ENCODE data around the gene SLC17A9. TPM values are rescaled to one million over a fixed set of nuclear protein-coding genes. Genes with fewer than 3 reads are reported as not detected.

Gene SLC17A9
- total RNA-seq, 1 donor from 2014 or later = 12.0 TPM

DNA sequence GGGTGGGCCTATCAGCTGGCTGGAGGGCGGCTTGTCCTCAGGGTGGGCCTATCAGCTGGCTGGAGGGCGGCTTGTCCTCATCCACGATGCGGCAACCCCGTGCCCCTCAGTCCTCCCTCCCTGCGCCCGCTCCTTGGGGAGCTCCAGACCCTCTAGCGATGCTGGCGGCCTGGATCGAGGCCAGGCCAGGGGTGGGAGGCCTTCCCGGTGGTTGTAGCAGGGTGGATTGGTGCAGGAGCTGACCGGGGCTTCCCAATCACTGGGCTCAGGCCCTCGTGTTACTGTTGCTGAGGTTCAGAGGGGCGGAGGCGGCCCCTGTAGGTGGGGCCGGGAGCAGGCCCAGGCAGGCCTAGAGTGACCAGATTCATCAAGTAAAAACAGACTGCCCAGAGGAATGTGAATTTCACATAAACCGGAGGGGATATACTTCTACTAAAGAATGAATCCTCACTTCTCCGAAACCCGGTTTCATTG, 8.8 kb downstream of the SLC17A9 start:
- no peak overlapping the region for H3K4me3 ChIP-seq (ENCODE audit: low read depth, low read length)
- no peaks in the 10 kb centered on the region for H3K27me3 ChIP-seq (ENCODE audit: control insufficient read depth, insufficient read depth, low read length)
- TF ChIP-seq, protein P1, sequence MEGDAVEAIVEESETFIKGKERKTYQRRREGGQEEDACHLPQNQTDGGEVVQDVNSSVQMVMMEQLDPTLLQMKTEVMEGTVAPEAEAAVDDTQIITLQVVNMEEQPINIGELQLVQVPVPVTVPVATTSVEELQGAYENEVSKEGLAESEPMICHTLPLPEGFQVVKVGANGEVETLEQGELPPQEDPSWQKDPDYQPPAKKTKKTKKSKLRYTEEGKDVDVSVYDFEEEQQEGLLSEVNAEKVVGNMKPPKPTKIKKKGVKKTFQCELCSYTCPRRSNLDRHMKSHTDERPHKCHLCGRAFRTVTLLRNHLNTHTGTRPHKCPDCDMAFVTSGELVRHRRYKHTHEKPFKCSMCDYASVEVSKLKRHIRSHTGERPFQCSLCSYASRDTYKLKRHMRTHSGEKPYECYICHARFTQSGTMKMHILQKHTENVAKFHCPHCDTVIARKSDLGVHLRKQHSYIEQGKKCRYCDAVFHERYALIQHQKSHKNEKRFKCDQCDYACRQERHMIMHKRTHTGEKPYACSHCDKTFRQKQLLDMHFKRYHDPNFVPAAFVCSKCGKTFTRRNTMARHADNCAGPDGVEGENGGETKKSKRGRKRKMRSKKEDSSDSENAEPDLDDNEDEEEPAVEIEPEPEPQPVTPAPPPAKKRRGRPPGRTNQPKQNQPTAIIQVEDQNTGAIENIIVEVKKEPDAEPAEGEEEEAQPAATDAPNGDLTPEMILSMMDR (IDR thresholded peaks at IDR 0.05; ENCODE audit: insufficient read depth, low read length, poor library complexity, severe bottlenecking) = no peak
- H3K36me3 ChIP-seq (ENCODE audit: control insufficient read depth, insufficient read depth, low read length) = no peaks in the 10 kb centered on the region
- no peak for DNase-seq (ENCODE audit: low read depth)

DNA sequence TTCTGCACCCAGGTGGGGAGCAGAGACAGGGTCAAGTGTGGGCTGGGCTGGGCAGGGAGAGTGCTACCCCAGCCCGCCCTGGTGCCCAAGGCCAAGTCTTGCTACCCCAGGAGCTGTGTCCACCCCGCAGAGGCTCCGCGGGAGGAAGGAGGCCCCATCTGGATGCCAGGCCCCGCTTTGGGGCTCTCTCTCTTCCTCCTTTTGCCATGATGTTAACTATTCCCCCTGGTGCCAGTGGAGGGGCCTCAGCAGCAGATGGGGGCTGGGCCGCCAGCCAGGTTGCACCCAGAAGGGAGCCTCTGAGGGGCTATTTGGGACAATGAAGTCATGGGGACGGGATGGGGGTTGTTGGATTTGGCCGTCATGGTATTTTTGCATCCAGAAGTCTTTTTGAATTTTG, 9.3 kb downstream of the SLC17A9 start:
- no peaks in the 10 kb centered on the region for H3K36me3 ChIP-seq (ENCODE audit: control insufficient read depth, insufficient read depth, low read length)
- H3K4me3 ChIP-seq (ENCODE audit: low read depth, low read length) = no peak overlapping the region
- H3K27me3 ChIP-seq (ENCODE audit: control insufficient read depth, insufficient read depth, low read length) = no peaks in the 10 kb centered on the region
- DNase-seq (ENCODE audit: low read depth) = no peak
- TF ChIP-seq, protein P1 (IDR thresholded peaks at IDR 0.05; ENCODE audit: insufficient read depth, low read length, poor library complexity, severe bottlenecking) = no peak

DNA sequence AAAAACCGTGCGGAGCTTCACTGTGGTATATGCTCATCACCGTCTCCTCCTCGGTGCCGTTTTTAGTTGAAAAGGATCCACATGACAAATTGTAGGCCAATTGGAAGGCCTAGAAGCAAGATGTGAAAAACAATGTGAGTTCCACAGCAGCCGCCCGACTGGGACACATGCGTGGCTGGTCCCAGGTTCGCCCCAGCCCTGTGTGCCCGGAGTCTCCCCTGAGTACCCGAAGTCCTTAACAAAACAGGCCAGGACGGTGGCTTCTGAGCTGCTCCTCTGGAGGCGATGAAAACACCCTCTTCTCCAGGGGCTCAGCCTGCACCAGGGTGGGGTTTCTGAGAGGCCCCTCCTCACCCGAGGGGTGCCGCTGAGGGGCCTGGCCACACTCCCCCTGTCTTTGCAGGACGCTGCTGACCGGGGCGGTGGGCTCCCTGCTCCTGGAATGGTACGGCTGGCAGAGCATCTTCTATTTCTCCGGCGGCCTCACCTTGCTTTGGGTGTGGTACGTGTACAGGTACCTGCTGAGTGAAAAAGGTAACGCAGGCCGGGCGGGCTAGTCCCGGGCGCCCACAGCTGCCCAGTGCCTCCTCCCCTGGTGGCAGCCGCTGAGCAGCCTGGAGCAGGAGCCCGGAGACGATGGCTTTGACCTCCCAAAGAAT, 9.8 kb downstream of the SLC17A9 start:
- DNase-seq (ENCODE audit: low read depth) = no peak

DNA sequence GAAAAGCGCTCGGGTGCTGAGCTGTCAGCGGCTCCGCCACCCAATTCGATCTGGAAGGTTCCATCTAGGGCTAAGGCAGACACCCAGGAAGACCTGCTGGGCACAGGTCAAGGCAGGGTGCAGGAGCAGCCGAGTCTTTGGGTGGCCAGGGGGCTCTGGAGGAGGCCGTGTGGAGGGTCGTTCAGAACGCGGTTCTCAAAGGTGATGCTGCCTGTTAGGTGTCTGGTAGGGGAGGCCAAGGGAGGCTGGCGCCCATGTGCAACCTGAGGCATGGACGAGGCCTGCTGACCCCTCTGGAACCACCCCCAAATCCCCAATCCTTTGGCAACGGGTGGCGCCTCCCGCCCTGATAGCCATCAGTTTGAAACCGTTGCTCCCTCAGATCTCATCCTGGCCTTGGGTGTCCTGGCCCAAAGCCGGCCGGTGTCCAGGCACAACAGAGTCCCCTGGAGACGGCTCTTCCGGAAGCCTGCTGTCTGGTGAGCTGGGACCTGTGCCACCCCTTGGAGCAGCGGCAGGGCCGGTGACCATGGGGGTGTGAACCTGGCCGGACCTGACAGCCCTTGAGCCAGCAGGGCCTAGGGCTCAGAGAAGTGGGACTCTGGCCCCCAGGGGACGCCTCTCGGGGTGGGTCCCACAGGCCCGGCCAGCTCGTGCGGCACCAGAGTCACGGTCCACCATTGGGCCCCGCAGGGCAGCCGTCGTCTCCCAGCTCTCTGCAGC, 10.5 kb downstream of the SLC17A9 start:
- Histone ChIP-seq H3K4me3 (ENCODE audit: low read depth, low read length) (no peak overlapping the region), H3K36me3 (ENCODE audit: control insufficient read depth, insufficient read depth, low read length) (no peaks in the 10 kb centered on the region), H3K27me3 (ENCODE audit: control insufficient read depth, insufficient read depth, low read length) (no peaks in the 10 kb centered on the region)
- DNase-seq (ENCODE audit: low read depth) = no peak
- TF ChIP-seq, protein P1 (IDR thresholded peaks at IDR 0.05; ENCODE audit: insufficient read depth, low read length, poor library complexity, severe bottlenecking) = no peak

More for the DNA sequence above, 9.8 kb downstream of the SLC17A9 start:
- H3K27me3 ChIP-seq (ENCODE audit: control insufficient read depth, insufficient read depth, low read length) = no peaks in the 10 kb centered on the region
- H3K4me3 ChIP-seq (ENCODE audit: low read depth, low read length) = no peak overlapping the region
- no peaks in the 10 kb centered on the region for H3K36me3 ChIP-seq (ENCODE audit: control insufficient read depth, insufficient read depth, low read length)
- TF ChIP-seq, protein P1 (IDR thresholded peaks at IDR 0.05; ENCODE audit: insufficient read depth, low read length, poor library complexity, severe bottlenecking) = no peak

DNA sequence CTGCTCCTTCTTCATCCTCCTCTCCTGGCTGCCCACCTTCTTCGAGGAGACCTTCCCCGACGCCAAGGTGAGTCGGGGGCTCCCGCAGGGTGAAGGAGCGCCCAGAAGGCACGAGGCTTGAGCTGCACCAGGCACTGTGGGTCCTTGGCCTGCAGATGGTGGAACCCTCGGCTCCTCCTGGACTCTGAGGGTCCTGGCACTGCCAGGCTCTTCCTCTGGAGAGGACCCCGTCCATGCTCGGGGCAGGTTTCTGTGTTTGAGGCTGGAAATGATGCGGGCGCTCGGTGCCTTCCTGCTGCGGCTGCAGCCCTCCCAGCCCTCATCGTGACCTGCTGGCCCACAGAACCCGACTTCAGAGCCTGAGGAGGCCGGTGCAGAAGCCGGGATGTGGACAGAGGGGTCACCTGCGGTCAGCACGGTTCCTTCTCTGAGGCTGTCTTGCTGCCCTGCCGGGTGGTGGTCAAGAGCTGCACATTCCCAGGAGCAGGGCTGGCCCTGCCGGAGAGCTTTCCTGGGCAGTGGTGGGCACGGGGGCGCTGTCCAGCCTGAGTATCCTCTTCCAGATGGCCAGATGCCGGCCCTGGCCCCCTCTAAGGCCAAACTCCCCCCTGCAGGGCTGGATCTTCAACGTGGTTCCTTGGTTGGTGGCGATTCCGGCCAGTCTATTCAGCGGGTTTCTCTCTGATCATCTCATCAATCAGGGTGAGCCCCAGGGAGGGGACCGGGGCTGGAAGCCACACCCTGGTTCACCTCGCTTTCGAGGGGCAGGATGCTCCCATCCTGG, 11.3 kb downstream of the SLC17A9 start:
- TF ChIP-seq, protein P1 (IDR thresholded peaks at IDR 0.05; ENCODE audit: insufficient read depth, low read length, poor library complexity, severe bottlenecking) = no peak
- H3K36me3 ChIP-seq (ENCODE audit: control insufficient read depth, insufficient read depth, low read length) = no peaks in the 10 kb centered on the region
- peaks cover 3% of the 10 kb centered on the region for H3K27me3 ChIP-seq (ENCODE audit: control insufficient read depth, insufficient read depth, low read length)
- H3K4me3 ChIP-seq (ENCODE audit: low read depth, low read length) = no peak overlapping the region
- no peak for DNase-seq (ENCODE audit: low read depth)
